ENCODE data around the gene MVK.

MVK gene

DNA sequence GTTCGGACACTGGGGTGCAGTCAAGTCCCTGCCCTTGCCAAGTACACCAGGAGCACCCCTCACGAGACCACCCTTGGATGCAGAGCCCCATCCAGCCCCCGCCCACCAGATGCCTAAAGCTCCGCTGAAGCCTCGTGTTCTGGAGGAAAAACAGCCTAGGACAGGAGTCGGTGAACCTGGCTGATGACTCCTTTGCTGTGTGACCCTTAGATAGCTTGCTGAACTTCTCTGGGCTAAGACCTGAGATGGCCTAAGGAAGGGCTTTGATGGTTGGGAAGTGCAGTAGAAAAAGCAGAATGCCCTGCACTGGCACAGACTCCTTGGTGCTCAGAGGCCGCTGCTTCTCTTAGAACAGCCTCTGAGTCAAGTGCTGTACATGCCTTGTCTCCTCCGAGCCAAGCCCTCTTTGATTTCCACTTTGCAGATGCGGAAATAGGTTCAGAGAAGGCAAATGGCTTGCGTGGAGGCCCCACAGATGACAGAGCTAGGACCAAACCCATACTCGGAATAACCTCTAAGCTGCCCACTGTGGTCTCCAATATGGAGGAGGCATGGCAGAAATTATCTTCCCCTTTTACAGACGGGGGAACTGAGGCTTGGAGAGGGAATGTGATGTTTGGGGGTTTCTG lies 52.3 kb downstream of the MVK start:
- no peak overlapping the region for H3K4me3 ChIP-seq (ENCODE audit: control insufficient read depth, low read depth, low read length)
- TF ChIP-seq, protein P1, sequence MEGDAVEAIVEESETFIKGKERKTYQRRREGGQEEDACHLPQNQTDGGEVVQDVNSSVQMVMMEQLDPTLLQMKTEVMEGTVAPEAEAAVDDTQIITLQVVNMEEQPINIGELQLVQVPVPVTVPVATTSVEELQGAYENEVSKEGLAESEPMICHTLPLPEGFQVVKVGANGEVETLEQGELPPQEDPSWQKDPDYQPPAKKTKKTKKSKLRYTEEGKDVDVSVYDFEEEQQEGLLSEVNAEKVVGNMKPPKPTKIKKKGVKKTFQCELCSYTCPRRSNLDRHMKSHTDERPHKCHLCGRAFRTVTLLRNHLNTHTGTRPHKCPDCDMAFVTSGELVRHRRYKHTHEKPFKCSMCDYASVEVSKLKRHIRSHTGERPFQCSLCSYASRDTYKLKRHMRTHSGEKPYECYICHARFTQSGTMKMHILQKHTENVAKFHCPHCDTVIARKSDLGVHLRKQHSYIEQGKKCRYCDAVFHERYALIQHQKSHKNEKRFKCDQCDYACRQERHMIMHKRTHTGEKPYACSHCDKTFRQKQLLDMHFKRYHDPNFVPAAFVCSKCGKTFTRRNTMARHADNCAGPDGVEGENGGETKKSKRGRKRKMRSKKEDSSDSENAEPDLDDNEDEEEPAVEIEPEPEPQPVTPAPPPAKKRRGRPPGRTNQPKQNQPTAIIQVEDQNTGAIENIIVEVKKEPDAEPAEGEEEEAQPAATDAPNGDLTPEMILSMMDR (IDR thresholded peaks at IDR 0.05; ENCODE audit: control insufficient read depth, insufficient read depth, low read depth, low read length, missing control alignments): no peak
- DNase-seq (ENCODE audit: low read depth): no peak

- no peak overlapping the region for H3K4me3 ChIP-seq (ENCODE audit: control insufficient read depth, low read depth, low read length)
- no peak for DNase-seq (ENCODE audit: low read depth)
- TF ChIP-seq, protein P1 (IDR thresholded peaks at IDR 0.05; ENCODE audit: control insufficient read depth, insufficient read depth, low read depth, low read length, missing control alignments): no peak
These were observed 53.0 kb downstream of the MVK start for GRCh38 chr12:109626378-109627115.

DNA sequence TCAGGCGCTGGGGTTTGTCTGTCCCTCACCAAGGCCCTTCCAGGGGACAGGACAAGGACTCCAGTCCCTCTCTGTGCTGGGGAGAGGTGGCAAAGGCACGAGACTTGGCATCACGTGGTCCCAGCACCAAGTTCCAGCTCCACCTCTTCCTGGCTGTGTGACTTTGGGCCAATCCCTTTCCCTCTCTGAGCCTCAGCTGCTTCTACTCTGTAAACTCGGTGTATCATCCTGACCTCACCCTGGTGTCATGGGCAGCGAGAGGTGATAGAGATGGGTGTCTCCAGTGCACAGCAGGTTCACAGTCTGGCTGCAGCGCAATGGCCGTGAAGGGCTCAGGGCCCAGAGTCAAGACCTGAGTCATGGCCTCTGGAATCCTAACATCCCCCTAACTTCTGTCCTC lies 54.0 kb downstream of the MVK start:
- TF ChIP-seq, protein P1 (IDR thresholded peaks at IDR 0.05; ENCODE audit: control insufficient read depth, insufficient read depth, low read depth, low read length, missing control alignments): no peak
- no peak overlapping the region for H3K4me3 ChIP-seq (ENCODE audit: control insufficient read depth, low read depth, low read length)
- DNase-seq (ENCODE audit: low read depth): no peak

DNA sequence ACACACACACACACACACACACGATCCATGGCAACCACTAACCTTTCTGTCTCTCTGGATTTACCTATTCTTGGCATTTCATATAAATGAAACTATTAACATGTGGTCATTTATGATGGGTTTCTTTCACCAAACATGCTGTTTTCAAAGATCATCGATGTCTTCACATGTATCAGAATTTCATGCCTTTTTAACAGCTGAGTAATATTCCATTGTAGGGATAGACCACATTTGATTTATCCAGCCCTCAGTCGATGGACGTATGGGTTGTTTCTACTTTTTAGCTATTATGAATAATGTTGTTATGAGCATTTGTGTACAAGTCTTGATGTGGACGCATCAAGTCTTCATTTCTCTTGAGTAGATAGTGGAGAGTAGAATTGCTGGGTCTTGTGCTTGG lies 56.5 kb downstream of the MVK start:
- DNase-seq (ENCODE audit: low read depth): no peak
- TF ChIP-seq, protein P1 (IDR thresholded peaks at IDR 0.05; ENCODE audit: control insufficient read depth, insufficient read depth, low read depth, low read length, missing control alignments): no peak

GRCh38 chr12:109630815-109631214 lies 57.2 kb downstream of the MVK start:
- TF ChIP-seq, protein P1 (IDR thresholded peaks at IDR 0.05; ENCODE audit: control insufficient read depth, insufficient read depth, low read depth, low read length, missing control alignments): no peak
- no peak for DNase-seq (ENCODE audit: low read depth)
- H3K4me3 ChIP-seq (ENCODE audit: control insufficient read depth, low read depth, low read length): no peak overlapping the region

More for the DNA sequence above, 56.5 kb downstream of the MVK start:
- no peak overlapping the region for H3K4me3 ChIP-seq (ENCODE audit: control insufficient read depth, low read depth, low read length)

- H3K4me3 ChIP-seq (ENCODE audit: control insufficient read depth, low read depth, low read length): no peak overlapping the region
- DNase-seq (ENCODE audit: low read depth): no peak
- TF ChIP-seq, protein P1 (IDR thresholded peaks at IDR 0.05; ENCODE audit: control insufficient read depth, insufficient read depth, low read depth, low read length, missing control alignments): no peak
These were observed 57.7 kb downstream of the MVK start for GRCh38 chr12:109631302-109631701.

Measured in AG09309 (cell line).